GM19395 (cell line): ENCODE results near the gene SPATS2L.
A peak's percentile ranks its signal among the peaks of the same experiment; 100 is the strongest.

ENCODE experiments used
- ATAC-seq: cut with Tn5 transposase; IDR thresholded peaks from one replicate; pipeline ENCODE4 v1.9.1; 2021; ENCODE audit warnings: mild to moderate bottlenecking, moderate library complexity; ENCODE audit not compliant: unreplicated experiment

The SPATS2L gene

GRCh38 chr2:200306196-200306930 lies at the start of gene SPATS2L:
Gene SPATS2L, plus strand, starts transcription at chr2:200306693. Its CDS starts 82,552 bp downstream, at chr2:200389245.
- ATAC-seq: peak; percentile 59

GRCh38 chr2:200257570-200257969 lies 48.9 kb upstream of the SPATS2L start:
- ATAC-seq: no peak

GRCh38 chr2:200258081-200258480 lies 48.4 kb upstream of the SPATS2L start:
- no peak for ATAC-seq

- ATAC-seq: no peak
Observed at GRCh38 chr2:200258881-200259576, 47.5 kb upstream of the SPATS2L start.

- no peak for ATAC-seq
Observed at GRCh38 chr2:200259577-200259957, 46.9 kb upstream of the SPATS2L start.

- no peak for ATAC-seq
Observed at GRCh38 chr2:200262047-200262446, 44.4 kb upstream of the SPATS2L start.

- ATAC-seq: no peak
Observed at GRCh38 chr2:200263279-200263678, 43.2 kb upstream of the SPATS2L start.

- no peak for ATAC-seq
Observed at GRCh38 chr2:200264631-200265030, 41.9 kb upstream of the SPATS2L start.

GRCh38 chr2:200266406-200266805 lies 40.1 kb upstream of the SPATS2L start:
- ATAC-seq: no peak

GRCh38 chr2:200267350-200267749 lies 39.1 kb upstream of the SPATS2L start:
- no peak for ATAC-seq

- ATAC-seq: no peak
Observed at GRCh38 chr2:200270732-200271131, 35.8 kb upstream of the SPATS2L start.

GRCh38 chr2:200272320-200272719 lies 34.2 kb upstream of the SPATS2L start:
- ATAC-seq: no peak

GRCh38 chr2:200274116-200275075 lies 32.1 kb upstream of the SPATS2L start:
- ATAC-seq: no peak

GRCh38 chr2:200275295-200276013 lies 31.0 kb upstream of the SPATS2L start:
- no peak for ATAC-seq

- no peak for ATAC-seq
Observed at GRCh38 chr2:200276472-200276871, 30.0 kb upstream of the SPATS2L start.

- no peak for ATAC-seq
Observed at GRCh38 chr2:200278694-200279316, 27.7 kb upstream of the SPATS2L start.

- ATAC-seq: no peak
Observed at GRCh38 chr2:200279857-200280256, 26.6 kb upstream of the SPATS2L start.

- no peak for ATAC-seq
Observed at GRCh38 chr2:200286578-200286977, 19.9 kb upstream of the SPATS2L start.

- no peak for ATAC-seq
Observed at GRCh38 chr2:200288670-200289429, 17.6 kb upstream of the SPATS2L start.
